Fibroblast of lung (primary cell): ENCODE data around the gene ARFGEF2. TPM values are rescaled to one million over a fixed set of nuclear protein-coding genes. Genes with fewer than 3 reads are reported as not detected.
A peak's percentile ranks its signal among the peaks of the same experiment; 100 is the strongest.

Source experiments
- DNase-seq, 2 donors: peaks; one replicate each; pipeline versions ENCODE4 v3.0.0 to v3.0.0-alpha.2; 2010; ENCODE audit warnings: low read depth in 2 of 2
- H2AFZ ChIP-seq: 2 replicates; pipeline ENCODE4 v1.5.1; 2012; ENCODE audit warnings: low read length, control low read depth, inconsistent platforms
- H3K27ac ChIP-seq: 2 replicates; pipeline ENCODE4 v1.5.1; 2011; ENCODE audit warnings: low read length, control low read depth; ENCODE audit not compliant: insufficient read depth
- H3K27me3 ChIP-seq: 2 replicates; pipeline ENCODE4 v1.5.1; 2011; ENCODE audit warnings: mild to moderate bottlenecking, low read length; ENCODE audit not compliant: control insufficient read depth, insufficient read depth
- H3K36me3 ChIP-seq: 2 replicates; pipeline ENCODE4 v1.5.1; 2011; ENCODE audit warnings: low read length; ENCODE audit not compliant: control insufficient read depth, insufficient read depth
- H3K4me1 ChIP-seq: 2 replicates; pipeline ENCODE4 v1.5.1; 2011; ENCODE audit warnings: low read length; ENCODE audit not compliant: control insufficient read depth, insufficient read depth; ENCODE audit errors: extremely low read depth
- H3K4me2 ChIP-seq: 2 replicates; pipeline ENCODE4 v1.5.1; 2011; ENCODE audit warnings: low read length, control low read depth; ENCODE audit not compliant: insufficient read depth; ENCODE audit errors: extremely low read depth
- H3K4me3 ChIP-seq, 4 experiments: fragments of 200-600 bp in 1 of 4; sonication (generic) in 1 of 4; replicated peaks in 1 of 4; 2 replicates each; pipeline ENCODE4 v1.5.1; 2011 to 2016; ENCODE audit warnings: low read length in 4 of 4, low read depth in 3 of 4, mild to moderate bottlenecking in 3 of 4, control low read depth in 2 of 4, inconsistent platforms in 1 of 4, mixed read lengths in 1 of 4; ENCODE audit not compliant: insufficient read depth in 1 of 4; ENCODE audit errors: control extremely low read depth in 1 of 4
- H3K79me2 ChIP-seq: 2 replicates; pipeline ENCODE4 v1.5.1; 2012; ENCODE audit warnings: mild to moderate bottlenecking, low read length, inconsistent platforms; ENCODE audit not compliant: control insufficient read depth, insufficient read depth
- H3K9ac ChIP-seq: 2 replicates; pipeline ENCODE4 v1.5.1; 2011; ENCODE audit warnings: mild to moderate bottlenecking, low read length, control low read depth; ENCODE audit not compliant: insufficient read depth
- H3K9me3 ChIP-seq: 2 replicates; pipeline ENCODE4 v1.5.1; 2012; ENCODE audit warnings: low read depth, low read length; ENCODE audit not compliant: control insufficient read depth, insufficient read depth
- H4K20me1 ChIP-seq: 2 replicates; pipeline ENCODE4 v1.5.1; 2011; ENCODE audit warnings: low read length; ENCODE audit not compliant: control insufficient read depth, insufficient read depth; ENCODE audit errors: extremely low read depth
- CTCF ChIP-seq, 2 donors: IDR thresholded peaks in 1 of 2; conservative IDR thresholded peaks in 1 of 2; 1 replicate in 1 of 2; 2 replicates in 1 of 2; pipeline ENCODE4 v1.5.1; 2011 to 2012; ENCODE audit warnings: low read length in 2 of 2, control low read depth in 1 of 2, inconsistent platforms in 1 of 2, low read depth in 1 of 2, mild to moderate bottlenecking in 1 of 2
- EZH2 ChIP-seq: IDR thresholded peaks from 2 replicates; pipeline ENCODE4 v1.5.1; 2012; ENCODE audit warnings: low read length, control low read depth, mild to moderate bottlenecking; ENCODE audit errors: missing control alignments
- polyA plus RNA-seq, 2 donors: library from polyadenylated mRNA; depleted of rRNA in 1 of 2; stranded (reverse) in 1 of 2; unstranded in 1 of 2; fragments of >200 nt; gene quantifications; 2 replicates each; pipeline ENCODE4 v1.2.1, GENCODE V29; 2011 to 2012; ENCODE audit warnings: missing spikeins in 1 of 2
- total RNA-seq: library from RNA; depleted of rRNA; stranded (reverse); fragments of >200 nt; gene quantifications from 2 replicates; pipeline ENCODE4 v1.2.1, GENCODE V29; 2014

Gene ARFGEF2
- total and polyA plus RNA-seq, 2 donors (not counting 1 experiment from before 2014, with no cell fraction given): 17.3 to 42.8 TPM

- H3K4me3 ChIP-seq: no peak overlapping the region
- H2AFZ ChIP-seq: no peak overlapping the region
- no peak overlapping the region for H3K9ac ChIP-seq
- no peaks in the 10 kb centered on the region for H3K4me1 ChIP-seq
- TF ChIP-seq CTCF (conservative IDR thresholded peaks at IDR 0.05 in 1 of 2, IDR thresholded peaks at IDR 0.05 in 1 of 2; ENCODE audit: low read depth in 1 of 2, low read length in 2 of 2) (no peak), EZH2 (no peak)
- H3K9me3 ChIP-seq: no peaks in the 10 kb centered on the region
- no peaks in the 10 kb centered on the region for H3K79me2 ChIP-seq
- DNase-seq: no peak
- no peaks in the 10 kb centered on the region for H3K27me3 ChIP-seq
- H3K4me2 ChIP-seq: no peak overlapping the region
- H4K20me1 ChIP-seq: no peaks in the 10 kb centered on the region
- no peaks in the 10 kb centered on the region for H3K36me3 ChIP-seq
- no peak overlapping the region for H3K27ac ChIP-seq
Measured at GRCh38 chr20:48877304-48877703, 44.2 kb upstream of the ARFGEF2 start.

- Histone ChIP-seq H3K4me1 (no peaks in the 10 kb centered on the region), H4K20me1 (no peaks in the 10 kb centered on the region), H3K36me3 (no peaks in the 10 kb centered on the region), H3K27me3 (no peaks in the 10 kb centered on the region), H3K9me3 (no peaks in the 10 kb centered on the region), H3K4me2 (no peak overlapping the region), H3K27ac (no peak overlapping the region), H3K9ac (no peak overlapping the region), H3K79me2 (no peaks in the 10 kb centered on the region), H3K4me3 (no peak overlapping the region), H2AFZ (no peak overlapping the region)
- DNase-seq: no peak
- TF ChIP-seq CTCF (conservative IDR thresholded peaks at IDR 0.05 in 1 of 2, IDR thresholded peaks at IDR 0.05 in 1 of 2; ENCODE audit: low read depth in 1 of 2, low read length in 2 of 2): no peak
- no peak for TF ChIP-seq EZH2
Measured at GRCh38 chr20:48878534-48879248, 42.8 kb upstream of the ARFGEF2 start.

- Histone ChIP-seq H3K4me3 (no peak overlapping the region), H3K9me3 (no peaks in the 10 kb centered on the region), H3K4me1 (no peaks in the 10 kb centered on the region), H3K79me2 (no peaks in the 10 kb centered on the region), H4K20me1 (no peaks in the 10 kb centered on the region), H3K36me3 (no peaks in the 10 kb centered on the region), H3K4me2 (no peak overlapping the region), H3K27ac (no peak overlapping the region), H3K9ac (no peak overlapping the region), H2AFZ (no peak overlapping the region), H3K27me3 (no peaks in the 10 kb centered on the region)
- TF ChIP-seq EZH2 (no peak), CTCF (conservative IDR thresholded peaks at IDR 0.05 in 1 of 2, IDR thresholded peaks at IDR 0.05 in 1 of 2; ENCODE audit: low read depth in 1 of 2, low read length in 2 of 2) (no peak)
- peak in 1 of 2 donors; percentile 8 for DNase-seq
Measured at GRCh38 chr20:48879612-48880245, 41.8 kb upstream of the ARFGEF2 start.
